Endodermal cell (in vitro differentiated cells): ENCODE data around the gene PPP1R9A. TPM values are rescaled to one million over a fixed set of nuclear protein-coding genes. Genes with fewer than 3 reads are reported as not detected.

Experiments used
- DNase-seq: peaks from one replicate; pipeline ENCODE4 v3.0.0-alpha.2; 2017
- H3K27ac ChIP-seq: 2 replicates; pipeline ENCODE4 v1.5.1; 2013; ENCODE audit warnings: mild to moderate bottlenecking, low read depth, low read length, moderate library complexity
- H3K27me3 ChIP-seq: 2 replicates; pipeline ENCODE4 v1.6.1; 2013; ENCODE audit warnings: mild to moderate bottlenecking, low read length, moderate library complexity; ENCODE audit not compliant: insufficient read depth, control insufficient read depth, poor library complexity, severe bottlenecking
- H3K36me3 ChIP-seq: 2 replicates; pipeline ENCODE4 v1.7.0; 2013; ENCODE audit warnings: mild to moderate bottlenecking, low read length, moderate library complexity; ENCODE audit not compliant: control insufficient read depth, insufficient read depth
- H3K4me1 ChIP-seq: one replicate; pipeline ENCODE4 v1.7.0; 2013; ENCODE audit warnings: low read length; ENCODE audit not compliant: control insufficient read depth, insufficient read depth
- H3K4me3 ChIP-seq: 2 replicates; pipeline ENCODE4 v1.5.1; 2013; ENCODE audit warnings: mild to moderate bottlenecking, low read length, moderate library complexity
- H3K9ac ChIP-seq: 2 replicates; pipeline ENCODE4 v1.6.1; 2013; ENCODE audit warnings: mild to moderate bottlenecking, low read length, moderate library complexity; ENCODE audit not compliant: poor library complexity, severe bottlenecking; ENCODE audit errors: extremely low read depth
- H3K9me3 ChIP-seq: 2 replicates; pipeline ENCODE4 v1.6.1; 2013; ENCODE audit warnings: mild to moderate bottlenecking, low read length, moderate library complexity; ENCODE audit not compliant: control insufficient read depth
- H3K27ac Mint-ChIP-seq: 2 replicates; pipeline ENCODE4 v1.8.0; 2020; ENCODE audit warnings: mixed read lengths
- H3K27me3 Mint-ChIP-seq: 2 replicates; pipeline ENCODE4 v1.8.0; 2021; ENCODE audit warnings: mild to moderate bottlenecking, mixed read lengths; ENCODE audit not compliant: insufficient read depth
- H3K36me3 Mint-ChIP-seq: 2 replicates; pipeline ENCODE4 v1.8.0; 2020; ENCODE audit warnings: low read depth, mixed read lengths
- H3K4me1 Mint-ChIP-seq: 2 replicates; pipeline ENCODE4 v1.8.0; 2020; ENCODE audit warnings: mixed read lengths
- H3K4me3 Mint-ChIP-seq: 2 replicates; pipeline ENCODE4 v1.8.0; 2020; ENCODE audit warnings: mild to moderate bottlenecking, moderate library complexity, mixed read lengths
- H3K9me3 Mint-ChIP-seq: 2 replicates; pipeline ENCODE4 v1.8.0; 2020; ENCODE audit warnings: mild to moderate bottlenecking, mixed read lengths
- WGBS, 2 experiments: methylation state at CpG; one replicate each; pipeline versions ENCODE4 v1.1.5 to v1.1.7; 2013; ENCODE audit warnings: missing lambda C conversion rate in 2 of 2, mixed read lengths in 1 of 2; ENCODE audit not compliant: insufficient coverage in 1 of 2, insufficient read length in 1 of 2; 5-methylcytosine and 5-hydroxymethylcytosine counted together
- total RNA-seq, 2 donors: library from RNA; stranded (reverse); fragmentation: NEBNext Ultra II Directional in 1 of 2; extraction: Animal tissue kit (Norgen Biotek cat#: 25700) in 1 of 2; gene quantifications; 2 replicates in 1 of 2; 3 replicates in 1 of 2; pipeline ENCODE4 v1.2.1, GENCODE V29; 2021
- TF ChIP-seq, protein P1 (sequence below): fragments of 200-600 bp; sonication (generic); conservative IDR thresholded peaks from 2 replicates; pipeline ENCODE4 v1.5.0; 2021; ENCODE audit warnings: antibody characterized with exemption, mild to moderate bottlenecking

The PPP1R9A gene
- total RNA-seq, 2 donors from 2014 or later = 38.7 to 39.4 TPM

GRCh38 chr7:95062901-95063300 lies 155.5 kb downstream of the PPP1R9A start:
- no peak overlapping the region for H3K4me3 Mint-ChIP-seq

DNA sequence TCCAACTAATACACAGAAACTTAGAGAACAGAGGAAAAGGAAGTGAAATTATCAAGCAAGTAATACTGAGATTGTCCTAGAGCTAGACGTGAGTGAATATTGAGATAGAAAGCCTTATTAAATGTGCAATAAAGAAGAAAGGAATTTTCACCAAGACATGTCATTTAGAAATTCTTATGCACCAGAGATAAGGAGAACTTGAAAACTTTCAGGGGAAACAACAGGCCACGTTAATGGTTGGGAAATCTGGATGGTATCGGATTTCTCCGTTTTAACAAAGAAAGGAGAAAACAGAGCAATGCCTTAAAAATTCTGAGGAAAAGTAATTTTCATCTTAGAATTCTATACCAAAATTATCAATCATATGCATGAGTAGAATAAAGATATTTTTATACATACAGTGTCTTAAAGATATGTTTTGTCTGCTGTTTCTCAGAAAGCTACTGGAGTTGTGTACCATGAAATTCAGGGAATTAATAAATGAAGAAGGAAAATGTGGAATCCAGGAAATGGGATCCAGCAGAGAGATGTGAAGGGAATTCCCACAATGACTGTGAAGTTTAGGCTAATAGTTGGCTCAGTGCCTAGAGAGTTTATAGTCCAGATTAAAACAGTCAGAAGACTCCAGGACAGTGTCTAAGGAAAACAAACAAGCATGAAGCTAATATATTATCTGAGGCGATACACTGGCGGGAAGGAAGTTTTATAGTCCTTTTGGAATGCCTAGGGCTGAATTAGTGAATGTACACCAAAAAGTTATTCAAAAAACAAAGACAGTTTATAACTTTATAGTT lies 159.5 kb downstream of the PPP1R9A start:
- Histone ChIP-seq H3K9ac (no peak overlapping the region), H3K4me1 (no peaks in the 10 kb centered on the region), H3K9me3 (no peaks in the 10 kb centered on the region), H3K36me3 (no peaks in the 10 kb centered on the region), H3K4me3 (no peak overlapping the region), H3K27me3 (no peaks in the 10 kb centered on the region), H3K27ac (no peak overlapping the region)
- Mint-ChIP-seq H3K36me3 (peaks cover 6% of the 10 kb centered on the region), H3K4me3 (no peak overlapping the region), H3K27ac (no peak overlapping the region), H3K27me3 (no peaks in the 10 kb centered on the region), H3K9me3 (no peaks in the 10 kb centered on the region), H3K4me1 (peaks cover 2% of the 10 kb centered on the region)
- 80 to 97% methylated on average over 1 to 6 of the region's 6 CpGs for WGBS, 2 experiments
- DNase-seq = no peak
- TF ChIP-seq, protein P1, sequence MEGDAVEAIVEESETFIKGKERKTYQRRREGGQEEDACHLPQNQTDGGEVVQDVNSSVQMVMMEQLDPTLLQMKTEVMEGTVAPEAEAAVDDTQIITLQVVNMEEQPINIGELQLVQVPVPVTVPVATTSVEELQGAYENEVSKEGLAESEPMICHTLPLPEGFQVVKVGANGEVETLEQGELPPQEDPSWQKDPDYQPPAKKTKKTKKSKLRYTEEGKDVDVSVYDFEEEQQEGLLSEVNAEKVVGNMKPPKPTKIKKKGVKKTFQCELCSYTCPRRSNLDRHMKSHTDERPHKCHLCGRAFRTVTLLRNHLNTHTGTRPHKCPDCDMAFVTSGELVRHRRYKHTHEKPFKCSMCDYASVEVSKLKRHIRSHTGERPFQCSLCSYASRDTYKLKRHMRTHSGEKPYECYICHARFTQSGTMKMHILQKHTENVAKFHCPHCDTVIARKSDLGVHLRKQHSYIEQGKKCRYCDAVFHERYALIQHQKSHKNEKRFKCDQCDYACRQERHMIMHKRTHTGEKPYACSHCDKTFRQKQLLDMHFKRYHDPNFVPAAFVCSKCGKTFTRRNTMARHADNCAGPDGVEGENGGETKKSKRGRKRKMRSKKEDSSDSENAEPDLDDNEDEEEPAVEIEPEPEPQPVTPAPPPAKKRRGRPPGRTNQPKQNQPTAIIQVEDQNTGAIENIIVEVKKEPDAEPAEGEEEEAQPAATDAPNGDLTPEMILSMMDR = no peak

More at GRCh38 chr7:95062901-95063300, 155.5 kb downstream of the PPP1R9A start:
- Histone ChIP-seq H3K9ac (no peak overlapping the region), H3K4me1 (no peaks in the 10 kb centered on the region), H3K27me3 (no peaks in the 10 kb centered on the region), H3K4me3 (no peak overlapping the region), H3K9me3 (no peaks in the 10 kb centered on the region), H3K27ac (no peak overlapping the region), H3K36me3 (no peaks in the 10 kb centered on the region)
- Mint-ChIP-seq H3K36me3 (peaks cover 7% of the 10 kb centered on the region), H3K27me3 (no peaks in the 10 kb centered on the region), H3K9me3 (no peaks in the 10 kb centered on the region), H3K27ac (no peak overlapping the region), H3K4me1 (peaks cover 2% of the 10 kb centered on the region)
- TF ChIP-seq, protein P1 = no peak
- no peak for DNase-seq

- no peak overlapping the region for H3K27ac ChIP-seq
Observed at GRCh38 chr7:95088536-95089215, 181.3 kb downstream of the PPP1R9A start.

More at GRCh38 chr7:95088536-95089215, 181.3 kb downstream of the PPP1R9A start:
- H3K4me3 Mint-ChIP-seq = no peak overlapping the region
- H3K27ac Mint-ChIP-seq = no peak overlapping the region
- 97 to 100% methylated on average over 2 to 4 of the region's 4 CpGs for WGBS, 2 experiments
- Histone ChIP-seq H3K4me3 (no peak overlapping the region), H3K9ac (no peak overlapping the region), H3K27me3 (no peaks in the 10 kb centered on the region), H3K9me3 (no peaks in the 10 kb centered on the region), H3K36me3 (no peaks in the 10 kb centered on the region), H3K4me1 (peaks cover 4% of the 10 kb centered on the region)
- no peaks in the 10 kb centered on the region for H3K36me3 Mint-ChIP-seq
- TF ChIP-seq, protein P1 = no peak
- peaks cover 12% of the 10 kb centered on the region for H3K4me1 Mint-ChIP-seq
- no peaks in the 10 kb centered on the region for H3K9me3 Mint-ChIP-seq
- no peaks in the 10 kb centered on the region for H3K27me3 Mint-ChIP-seq
- no peak for DNase-seq
